RPMI8226 (cell line): ENCODE results near the gene AHI1.

Experiments used
- DNase-seq: peaks from one replicate; pipeline ENCODE4 v3.0.0-alpha.2; 2015

The AHI1 gene

GRCh38 chr6:135449246-135449645 lies 48.3 kb downstream of the AHI1 start:
- DNase-seq: no peak

- DNase-seq: no peak
Measured at GRCh38 chr6:135440087-135440792, 57.3 kb downstream of the AHI1 start.

GRCh38 chr6:135439549-135439948 lies 58.0 kb downstream of the AHI1 start:
- no peak for DNase-seq

GRCh38 chr6:135438907-135439535 lies 58.5 kb downstream of the AHI1 start:
- DNase-seq: peak; percentile 5

- no peak for DNase-seq
Measured at GRCh38 chr6:135434991-135435390, 62.5 kb downstream of the AHI1 start.

GRCh38 chr6:135434095-135434494 lies 63.4 kb downstream of the AHI1 start:
- DNase-seq: peak; percentile 17

- no peak for DNase-seq
Measured at GRCh38 chr6:135428078-135428477, 69.5 kb downstream of the AHI1 start.

- no peak for DNase-seq
Measured at GRCh38 chr6:135426833-135427232, 70.7 kb downstream of the AHI1 start.

GRCh38 chr6:135424385-135424784 lies 73.2 kb downstream of the AHI1 start:
- no peak for DNase-seq

GRCh38 chr6:135423649-135424128 lies 73.9 kb downstream of the AHI1 start:
- DNase-seq: peak; percentile 37

- DNase-seq: no peak
Measured at GRCh38 chr6:135419162-135419561, 78.4 kb downstream of the AHI1 start.

- DNase-seq: no peak
Measured at GRCh38 chr6:135418040-135418760, 79.3 kb downstream of the AHI1 start.

- DNase-seq: no peak
Measured at GRCh38 chr6:135412761-135413160, 84.8 kb downstream of the AHI1 start.

GRCh38 chr6:135411849-135412248 lies 85.7 kb downstream of the AHI1 start:
- no peak for DNase-seq

GRCh38 chr6:135411339-135411738 lies 86.2 kb downstream of the AHI1 start:
- no peak for DNase-seq

- DNase-seq: no peak
Measured at GRCh38 chr6:135410856-135411255, 86.7 kb downstream of the AHI1 start.

- no peak for DNase-seq
Measured at GRCh38 chr6:135403584-135403983, 94.0 kb downstream of the AHI1 start.

GRCh38 chr6:135402311-135402710 lies 95.2 kb downstream of the AHI1 start:
- DNase-seq: no peak

GRCh38 chr6:135397172-135397952 lies 100.2 kb downstream of the AHI1 start:
- no peak for DNase-seq

- DNase-seq: no peak
Measured at GRCh38 chr6:135395136-135395535, 102.4 kb downstream of the AHI1 start.

GRCh38 chr6:135393289-135393688 lies 104.3 kb downstream of the AHI1 start:
- DNase-seq: no peak

GRCh38 chr6:135390458-135390857 lies 107.1 kb downstream of the AHI1 start:
- DNase-seq: no peak

GRCh38 chr6:135385299-135385698 lies 112.2 kb downstream of the AHI1 start:
- no peak for DNase-seq
